Large intestine (tissue), 3 donors: ENCODE data around the gene ELP5. TPM values are rescaled to one million over a fixed set of nuclear protein-coding genes. Genes with fewer than 3 reads are reported as not detected.

ENCODE experiments used
- DNase-seq, 2 donors: peaks; one replicate each; pipeline versions ENCODE4 v3.0.0 to v3.0.0-alpha.2; 2013
- H3K27ac ChIP-seq: one replicate; pipeline ENCODE4 v1.5.1; 2013; ENCODE audit warnings: low read length
- H3K27me3 ChIP-seq: 2 replicates; pipeline ENCODE4 v1.6.1; 2013; ENCODE audit warnings: low read length; ENCODE audit not compliant: control insufficient read depth, insufficient read depth
- H3K36me3 ChIP-seq: 2 replicates; pipeline ENCODE4 v1.6.1; 2013; ENCODE audit warnings: low read length; ENCODE audit not compliant: control insufficient read depth, insufficient read depth
- H3K4me1 ChIP-seq: one replicate; pipeline ENCODE4 v1.6.1; 2013; ENCODE audit warnings: low read length; ENCODE audit not compliant: control insufficient read depth, insufficient read depth
- H3K4me3 ChIP-seq: one replicate; pipeline ENCODE4 v1.5.1; 2013; ENCODE audit warnings: low read length
- H3K9me3 ChIP-seq: one replicate; pipeline ENCODE4 v1.6.1; 2013; ENCODE audit warnings: mild to moderate bottlenecking, low read depth, low read length, moderate library complexity; ENCODE audit not compliant: control insufficient read depth
- WGBS: methylation state at CpG from one replicate; pipeline ENCODE4 v1.1.5; 2013; ENCODE audit warnings: low lambda C conversion rate; ENCODE audit not compliant: insufficient coverage; 5-methylcytosine and 5-hydroxymethylcytosine counted together
- polyA plus RNA-seq: library from polyadenylated mRNA; unstranded; fragments of 120-200 nt; gene quantifications from one replicate; pipeline ENCODE4 v1.2.1, GENCODE V29; 2013

The ELP5 gene
- polyA plus RNA-seq, 1 donor = 45.8 TPM

- DNase-seq = peak; percentile 27 to 74
- peaks cover 24% of the 10 kb centered on the region for H3K4me1 ChIP-seq
- H3K4me3 ChIP-seq = peak overlapping the region; percentile 99
- 0% methylated on average over 1 of the region's 4 CpGs for WGBS
- H3K9me3 ChIP-seq = no peaks in the 10 kb centered on the region
- H3K27ac ChIP-seq = peak overlapping the region; percentile 97
- H3K27me3 ChIP-seq = peaks cover 28% of the 10 kb centered on the region
- peaks cover 13% of the 10 kb centered on the region for H3K36me3 ChIP-seq
Measured at GRCh38 chr17:7263801-7264078, 11.7 kb downstream of the ELP5 start.

GRCh38 chr17:7266784-7267183 is 14.8 kb downstream of the ELP5 start:
- H3K4me3 ChIP-seq = no peak overlapping the region
- no peaks in the 10 kb centered on the region for H3K36me3 ChIP-seq
- no peak overlapping the region for H3K27ac ChIP-seq
- 20% methylated on average over 1 of the region's 1 CpG for WGBS
- no peaks in the 10 kb centered on the region for H3K9me3 ChIP-seq
- H3K4me1 ChIP-seq = peaks cover 15% of the 10 kb centered on the region
- no peak for DNase-seq
- peaks cover 20% of the 10 kb centered on the region for H3K27me3 ChIP-seq

GRCh38 chr17:7279448-7279847 is 27.4 kb downstream of the ELP5 start:
- Histone ChIP-seq H3K27ac (peak overlapping the region; percentile 49), H3K27me3 (peaks cover 16% of the 10 kb centered on the region), H3K4me1 (peaks cover 34% of the 10 kb centered on the region), H3K4me3 (no peak overlapping the region), H3K36me3 (no peaks in the 10 kb centered on the region), H3K9me3 (peaks cover 4% of the 10 kb centered on the region)
- DNase-seq = peak; percentile 61 to 85
- 20% methylated on average over 1 of the region's 8 CpGs for WGBS

DNA sequence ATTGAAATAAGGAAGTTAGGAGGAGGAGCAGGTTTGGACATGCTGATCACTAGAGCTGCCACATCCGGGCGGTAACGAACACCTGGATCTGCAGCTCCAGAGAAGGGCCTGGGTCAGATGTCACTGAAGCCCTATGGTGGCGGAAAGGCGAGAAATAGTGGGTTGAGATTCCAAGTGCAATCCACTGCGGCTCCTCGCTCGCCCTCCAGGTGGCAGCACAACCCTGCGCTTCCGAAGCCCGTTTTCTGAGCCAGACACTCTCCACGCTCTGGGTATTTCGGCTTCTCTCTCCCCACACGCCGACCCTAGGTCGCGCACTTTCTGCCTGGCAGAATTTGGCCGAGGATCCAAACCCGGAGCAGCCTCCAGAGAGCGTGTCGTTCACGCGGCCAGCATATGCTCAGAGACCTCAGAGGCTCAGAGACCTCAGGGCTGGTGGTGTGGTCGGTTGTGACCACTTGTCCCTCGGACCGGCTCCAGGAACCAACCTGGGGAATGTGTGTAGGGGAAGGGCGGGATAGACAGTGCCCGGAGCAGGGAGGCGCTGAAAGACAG is 28.6 kb downstream of the ELP5 start:
- no CpG with 5 or more reads among the region's 29 CpGs for WGBS
- no peaks in the 10 kb centered on the region for H3K36me3 ChIP-seq
- peak overlapping the region; percentile 46 for H3K4me3 ChIP-seq
- peaks cover 4% of the 10 kb centered on the region for H3K9me3 ChIP-seq
- H3K27ac ChIP-seq = peak overlapping the region; percentile 10
- peaks cover 34% of the 10 kb centered on the region for H3K4me1 ChIP-seq
- peak; percentile 68 to 81 for DNase-seq
- peaks cover 16% of the 10 kb centered on the region for H3K27me3 ChIP-seq

DNA sequence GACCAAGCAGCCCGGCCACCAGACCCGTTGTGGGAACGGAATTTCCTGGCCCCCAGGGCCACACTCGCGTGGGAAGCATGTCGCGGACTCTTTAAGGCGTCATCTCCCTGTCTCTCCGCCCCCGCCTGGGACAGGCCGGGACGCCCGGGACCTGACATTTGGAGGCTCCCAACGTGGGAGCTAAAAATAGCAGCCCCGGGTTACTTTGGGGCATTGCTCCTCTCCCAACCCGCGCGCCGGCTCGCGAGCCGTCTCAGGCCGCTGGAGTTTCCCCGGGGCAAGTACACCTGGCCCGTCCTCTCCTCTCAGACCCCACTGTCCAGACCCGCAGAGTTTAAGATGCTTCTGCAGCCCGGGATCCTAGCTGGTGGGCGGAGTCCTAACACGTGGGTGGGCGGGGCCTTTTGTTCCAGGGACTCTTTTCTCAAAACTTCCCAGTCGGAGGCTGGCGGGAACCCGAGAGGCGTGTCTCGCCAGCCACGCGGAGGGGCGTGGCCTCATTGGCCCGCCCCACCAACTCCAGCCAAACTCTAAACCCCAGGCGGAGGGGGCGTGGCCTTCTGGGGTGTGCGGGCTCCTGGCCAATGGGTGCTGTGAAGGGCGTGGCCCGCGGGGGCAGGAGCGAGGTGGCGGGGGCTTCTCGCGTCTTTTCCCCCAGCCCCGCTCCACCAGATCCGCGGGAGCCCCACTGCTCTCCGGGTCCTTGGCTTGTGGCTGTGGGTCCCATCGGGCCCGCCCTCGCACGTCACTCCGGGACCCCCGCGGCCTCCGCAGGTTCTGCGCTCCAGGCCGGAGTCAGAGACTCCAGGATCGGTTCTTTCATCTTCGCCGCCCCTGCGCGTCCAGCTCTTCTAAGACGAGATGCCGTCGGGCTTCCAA is 29.3 kb downstream of the ELP5 start, which contains the start of gene SLC2A4:
Gene SLC2A4, plus strand, starts transcription at position 645 of the 879 bp plus-strand sequence. Its CDS starts 217 bp downstream, at position 862.
- peak within 1 kb of the TSS; percentile 10 for H3K27ac ChIP-seq
- peaks cover 34% of the 10 kb centered on the region for H3K4me1 ChIP-seq
- H3K36me3 ChIP-seq = no peaks in the 10 kb centered on the region
- no CpG with 5 or more reads among the region's 71 CpGs for WGBS
- DNase-seq = peak; percentile 92 to 94
- H3K9me3 ChIP-seq = peaks cover 4% of the 10 kb centered on the region
- H3K27me3 ChIP-seq = peaks cover 16% of the 10 kb centered on the region
- peak within 1 kb of the TSS; percentile 46 for H3K4me3 ChIP-seq

- Histone ChIP-seq H3K9me3 (peaks cover 4% of the 10 kb centered on the region), H3K4me1 (peaks cover 34% of the 10 kb centered on the region), H3K4me3 (peak overlapping the region; percentile 46), H3K27ac (no peak overlapping the region), H3K27me3 (peaks cover 16% of the 10 kb centered on the region), H3K36me3 (no peaks in the 10 kb centered on the region)
- DNase-seq = peak; percentile 15 to 22
- no CpG with 5 or more reads among the region's 43 CpGs for WGBS
Measured at GRCh38 chr17:7281953-7282751, 30.1 kb downstream of the ELP5 start.

DNA sequence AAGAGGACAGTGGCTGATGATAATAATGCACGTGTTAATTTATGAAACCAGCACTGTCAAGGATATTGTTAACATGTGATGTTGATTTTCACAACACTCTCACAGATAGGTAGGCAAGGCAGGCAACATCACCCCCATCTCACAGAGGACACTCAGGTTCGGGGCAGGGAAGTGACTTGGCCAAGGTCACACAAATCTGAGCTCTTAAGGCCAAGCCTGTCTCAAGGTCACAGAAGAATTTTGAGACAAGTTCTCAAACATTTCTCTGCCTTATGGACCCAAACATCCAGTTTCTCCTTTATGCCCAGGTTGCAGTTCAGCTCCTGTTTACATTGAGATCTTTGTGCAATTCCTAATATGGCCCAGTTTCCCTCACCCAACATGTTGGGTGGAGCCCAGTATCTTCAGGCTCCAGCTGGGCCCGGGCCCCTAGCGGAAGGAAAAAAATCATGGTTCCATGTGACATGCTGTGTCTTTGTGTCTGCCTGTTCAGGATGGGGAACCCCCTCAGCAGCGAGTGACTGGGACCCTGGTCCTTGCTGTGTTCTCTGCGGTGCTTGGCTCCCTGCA is 30.8 kb downstream of the ELP5 start:
- Histone ChIP-seq H3K36me3 (no peaks in the 10 kb centered on the region), H3K27me3 (peaks cover 16% of the 10 kb centered on the region), H3K27ac (no peak overlapping the region), H3K4me3 (no peak overlapping the region), H3K4me1 (peaks cover 34% of the 10 kb centered on the region), H3K9me3 (peaks cover 4% of the 10 kb centered on the region)
- DNase-seq = peak in 1 of 2 donors; percentile 13
- no CpG with 5 or more reads among the region's 6 CpGs for WGBS

GRCh38 chr17:7283471-7284216 is 31.6 kb downstream of the ELP5 start:
- DNase-seq = no peak
- WGBS = no CpG with 5 or more reads among the region's 18 CpGs
- Histone ChIP-seq H3K27ac (no peak overlapping the region), H3K4me3 (no peak overlapping the region), H3K9me3 (peaks cover 4% of the 10 kb centered on the region), H3K36me3 (no peaks in the 10 kb centered on the region), H3K4me1 (peaks cover 34% of the 10 kb centered on the region), H3K27me3 (peaks cover 16% of the 10 kb centered on the region)

- Histone ChIP-seq H3K36me3 (no peaks in the 10 kb centered on the region), H3K9me3 (peaks cover 4% of the 10 kb centered on the region), H3K4me1 (peaks cover 22% of the 10 kb centered on the region), H3K27me3 (peaks cover 16% of the 10 kb centered on the region), H3K27ac (no peak overlapping the region), H3K4me3 (no peak overlapping the region)
- no peak for DNase-seq
- no CpG with 5 or more reads among the region's 16 CpGs for WGBS
Measured at GRCh38 chr17:7284911-7285310, 32.9 kb downstream of the ELP5 start.
